A673 (cell line): Measurements from ENCODE around the gene MAP7. TPM values are rescaled to one million over a fixed set of nuclear protein-coding genes. Genes with fewer than 3 reads are reported as not detected.

ENCODE experiments used
- BruUV-seq: library from RNA; stranded (reverse); fragments of 400-500 nt; replicated peaks from 2 replicates; lab custom pipeline; 2021; lab: Mats Ljungman, UMichigan
- CTCF ChIA-PET: fragments of 300-600 bp; sonication (Branson Sonifier 250); formaldehyde crosslinking; loops from one replicate; lab custom pipeline; 2022; ENCODE audit warnings: antibody characterized with exemption; lab: Charles Lee
- POLR2A ChIA-PET: fragments of 300-600 bp; sonication (Branson Sonifier 250); formaldehyde crosslinking; loops from one replicate; lab custom pipeline; 2022; ENCODE audit warnings: antibody characterized with exemption; ENCODE audit not compliant: low non-redundant PET; lab: Charles Lee
- DNase-seq: peaks from one replicate; pipeline ENCODE4 v3.0.0-alpha.2; 2015; ENCODE audit warnings: low spot score
- H3K27ac ChIP-seq: fragments of 200-600 bp; sonication (generic); 2 replicates; pipeline ENCODE4 v1.5.1; 2016; ENCODE audit warnings: mixed run types, low read depth, mild to moderate bottlenecking, mixed read lengths, antibody characterized with exemption, low read length; ENCODE audit not compliant: poor library complexity, severe bottlenecking
- H3K27me3 ChIP-seq: fragments of 200-600 bp; sonication (generic); replicated peaks from 2 replicates; pipeline ENCODE4 v1.6.1; 2017; ENCODE audit warnings: mixed run types, low read depth, mild to moderate bottlenecking, mixed read lengths, antibody characterized with exemption, low read length; ENCODE audit not compliant: insufficient read depth, poor library complexity
- H3K36me3 ChIP-seq: fragments of 200-600 bp; sonication (generic); 2 replicates; pipeline ENCODE4 v1.6.1; 2016; ENCODE audit warnings: mixed run types, mild to moderate bottlenecking, mixed read lengths, antibody characterized with exemption, low read length; ENCODE audit not compliant: insufficient read depth, poor library complexity, severe bottlenecking
- H3K4me1 ChIP-seq: fragments of 200-600 bp; sonication (generic); 2 replicates; pipeline ENCODE4 v1.6.1; 2017; ENCODE audit warnings: mixed run types, mild to moderate bottlenecking, mixed read lengths, antibody characterized with exemption, low read length; ENCODE audit not compliant: insufficient read depth, poor library complexity, severe bottlenecking
- H3K4me3 ChIP-seq: fragments of 200-600 bp; sonication (generic); 2 replicates; pipeline ENCODE4 v1.5.1; 2016; ENCODE audit warnings: low read depth, mixed run types, mild to moderate bottlenecking, mixed read lengths, low read length; ENCODE audit not compliant: poor library complexity, severe bottlenecking
- H3K9me3 ChIP-seq: fragments of 200-600 bp; sonication (generic); 2 replicates; pipeline ENCODE4 v1.6.1; 2016; ENCODE audit warnings: mixed run types, low read depth, mild to moderate bottlenecking, mixed read lengths, antibody characterized with exemption, low read length; ENCODE audit not compliant: poor library complexity, severe bottlenecking
- CTCF ChIP-seq: fragments of 300-800, 200-600 bp; sonication (generic); conservative IDR thresholded peaks from 2 replicates; pipeline ENCODE4 v1.5.1; 2017; ENCODE audit warnings: low read depth, mild to moderate bottlenecking, antibody characterized with exemption, low read length, moderate library complexity, mixed read lengths
- EZH2 ChIP-seq: fragments of 200-600 bp; sonication (generic); IDR thresholded peaks from 2 replicates; pipeline ENCODE4 v1.6.1; 2017; ENCODE audit warnings: borderline replicate concordance, low read depth, mild to moderate bottlenecking, mixed read lengths, antibody characterized with exemption, low read length; ENCODE audit not compliant: poor library complexity, severe bottlenecking
- intact Hi-C: fragments of 100-400 bp; cut with micrococcal nuclease; formaldehyde crosslinking; loops from one replicate; pipeline ENCODE4 v1.10.0; 2022; ENCODE audit not compliant: unreplicated experiment
- total RNA-seq: library from RNA; stranded (reverse); gene quantifications from 2 replicates; pipeline ENCODE4 v1.2.3, GENCODE V29; 2021

The MAP7 gene
- total RNA-seq, 1 experiment from 2014 or later, result 0.09 TPM

DNA sequence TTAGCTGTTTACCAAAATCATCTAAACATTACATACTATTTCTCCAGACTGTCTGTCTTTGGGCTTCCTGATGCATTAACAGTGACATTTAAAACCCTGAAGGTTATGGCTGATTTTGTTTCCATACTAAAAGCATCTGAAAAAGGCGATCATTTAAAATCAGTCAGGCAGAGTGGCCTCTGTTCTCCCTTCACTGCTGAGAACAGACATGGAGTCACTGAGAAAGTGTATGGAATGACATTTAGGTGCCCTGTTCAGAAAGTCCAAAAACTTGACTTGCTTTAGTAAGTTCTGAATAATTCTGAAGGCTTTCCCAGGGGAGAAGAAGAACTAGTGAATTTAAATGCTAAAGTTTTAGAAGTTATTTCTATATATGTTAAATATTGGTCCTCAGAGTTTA lies 83.0 kb downstream of the MAP7 start:
- DNase-seq, result no peak
- BruUV-seq, result no TSS peak
- no peak overlapping the region for H3K4me3 ChIP-seq
- no peaks in the 10 kb centered on the region for H3K36me3 ChIP-seq
- TF ChIP-seq EZH2, result no peak
- no peak for TF ChIP-seq CTCF
- intact Hi-C loops, result no loop called here
- no peak overlapping the region for H3K27ac ChIP-seq
- ChIA-PET POLR2A (no interaction called here), CTCF (no interaction called here)
- H3K27me3 ChIP-seq, result no peaks in the 10 kb centered on the region
- no peaks in the 10 kb centered on the region for H3K9me3 ChIP-seq
- no peaks in the 10 kb centered on the region for H3K4me1 ChIP-seq

- no peak for DNase-seq
- intact Hi-C loops, result no loop called here
- Histone ChIP-seq H3K27me3 (no peaks in the 10 kb centered on the region), H3K27ac (no peak overlapping the region), H3K4me1 (no peaks in the 10 kb centered on the region), H3K4me3 (no peak overlapping the region), H3K36me3 (no peaks in the 10 kb centered on the region), H3K9me3 (no peaks in the 10 kb centered on the region)
- ChIA-PET POLR2A (no interaction called here), CTCF (no interaction called here)
- BruUV-seq, result no TSS peak
- no peak for TF ChIP-seq CTCF
- TF ChIP-seq EZH2, result no peak
These were observed 83.4 kb downstream of the MAP7 start for GRCh38 chr6:136466777-136467176.

DNA sequence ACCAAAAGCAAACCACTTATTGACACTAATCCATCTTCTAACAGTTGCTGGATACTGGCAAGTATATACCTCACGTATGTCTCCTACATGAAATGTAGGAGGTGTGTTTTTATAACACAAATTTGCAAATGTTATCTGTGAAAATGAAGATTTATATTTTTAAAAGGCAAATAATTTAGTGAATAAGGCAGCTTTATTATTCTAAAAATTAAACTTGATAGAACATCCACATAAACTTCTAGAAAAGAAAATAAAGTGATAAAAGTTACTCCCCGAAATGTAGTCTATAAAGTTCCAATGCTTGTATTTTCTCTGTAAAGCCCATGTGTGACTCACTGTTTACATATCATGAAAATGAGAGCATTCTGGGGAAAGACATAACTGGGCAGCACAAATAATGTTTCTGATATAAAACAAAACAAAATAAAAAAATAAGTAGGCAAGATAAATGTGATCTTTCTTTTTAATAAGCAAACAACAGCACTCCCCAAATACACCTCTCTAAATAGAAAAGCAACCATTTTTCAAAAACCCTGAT lies 84.4 kb downstream of the MAP7 start:
- no peaks in the 10 kb centered on the region for H3K36me3 ChIP-seq
- CTCF ChIA-PET, result no interaction called here
- no peaks in the 10 kb centered on the region for H3K9me3 ChIP-seq
- POLR2A ChIA-PET, result no interaction called here
- DNase-seq, result no peak
- H3K27me3 ChIP-seq, result no peaks in the 10 kb centered on the region
- no peak for TF ChIP-seq EZH2
- no peak overlapping the region for H3K27ac ChIP-seq
- intact Hi-C loops, result no loop called here
- H3K4me1 ChIP-seq, result no peaks in the 10 kb centered on the region
- no peak overlapping the region for H3K4me3 ChIP-seq
- BruUV-seq, result no TSS peak

GRCh38 chr6:136464874-136465273 lies 85.3 kb downstream of the MAP7 start:
- Histone ChIP-seq H3K36me3 (no peaks in the 10 kb centered on the region), H3K27me3 (no peaks in the 10 kb centered on the region), H3K4me1 (no peaks in the 10 kb centered on the region), H3K9me3 (no peaks in the 10 kb centered on the region), H3K4me3 (no peak overlapping the region), H3K27ac (no peak overlapping the region)
- intact Hi-C loops, result no loop called here
- POLR2A ChIA-PET, result no interaction called here
- TF ChIP-seq CTCF, result no peak
- no peak for TF ChIP-seq EZH2
- no peak for DNase-seq
- BruUV-seq, result no TSS peak
- CTCF ChIA-PET, result no interaction called here
